ENCODE results near the gene ZCCHC7. TPM values are rescaled to one million over a fixed set of nuclear protein-coding genes. Genes with fewer than 3 reads are reported as not detected.

ZCCHC7 gene
- total and polyA plus RNA-seq, 2 experiments from 2014 or later: 29.8 to 38.8 TPM

GRCh38 chr9:37378613-37379004 lies 258.2 kb downstream of the ZCCHC7 start:
- no peaks in the 10 kb centered on the region for H3K79me2 ChIP-seq (replicated peaks; ENCODE audit: insufficient read depth)
- H3F3A ChIP-seq (replicated peaks; ENCODE audit: low read depth): no peaks in the 10 kb centered on the region
- H3K9me2 ChIP-seq (ENCODE audit: insufficient read depth): no peaks in the 10 kb centered on the region
- no peak overlapping the region for H3K27ac Mint-ChIP-seq
- H4K20me1 ChIP-seq (replicated peaks; ENCODE audit: insufficient read depth): no peaks in the 10 kb centered on the region
- no peak overlapping the region for H3K27ac ChIP-seq (ENCODE audit: low read depth)
- peaks cover 1% of the 10 kb centered on the region for H3K27me3 Mint-ChIP-seq (ENCODE audit: insufficient read depth, low read depth, poor library complexity)
- DNase-seq (ENCODE audit: low spot score) (no peak), ATAC-seq (no peak)
- H3K36me3 ChIP-seq (ENCODE audit: insufficient read depth): no peaks in the 10 kb centered on the region
- no peaks in the 10 kb centered on the region; the same call in 2 of the 3 replicates for H3K9me3 Mint-ChIP-seq
- H3K4me3 Mint-ChIP-seq: no peak overlapping the region
- no peak overlapping the region for H3K4me3 ChIP-seq
- no peak for TF ChIP-seq CREB1 (CRISPR knock-in tag; IDR thresholded peaks at IDR 0.05; ENCODE audit: low read depth)
- TF ChIP-seq REST (IDR thresholded peaks at IDR 0.05; ENCODE audit: unreplicated experiment): no peak
- no peak for TF ChIP-seq JUNB (IDR thresholded peaks at IDR 0.05; ENCODE audit: unreplicated experiment)
- no peak for TF ChIP-seq EZH2phosphoT487 (IDR thresholded peaks at IDR 0.05; ENCODE audit: unreplicated experiment)
- TF ChIP-seq ZNF462 (CRISPR knock-in tag; IDR thresholded peaks at IDR 0.05): no peak
- H3K4me1 ChIP-seq (ENCODE audit: insufficient read depth): no peaks in the 10 kb centered on the region
- H3K36me3 Mint-ChIP-seq (ENCODE audit: low read depth): no peaks in the 10 kb centered on the region
- H2AFZ ChIP-seq: no peak overlapping the region; the same call in 1 of the 2 replicates
- H3K4me1 Mint-ChIP-seq: 0 out of 3 replicates have a peak, but pooled peaks cover 3% of the 10 kb centered on the region
- H3K4me2 ChIP-seq: no peak overlapping the region
- H3K27me3 ChIP-seq (ENCODE audit: insufficient read depth): no peaks in the 10 kb centered on the region
